CD4-positive, alpha-beta memory T cell (primary cell): ENCODE data around the gene RSPO4. TPM values are rescaled to one million over a fixed set of nuclear protein-coding genes. Genes with fewer than 3 reads are reported as not detected.
A peak's percentile ranks its signal among the peaks of the same experiment; 100 is the strongest.

Experiments
- CTCF ChIA-PET: fragments of 350-600 bp; sonication (Branson Sonifier 250); formaldehyde crosslinking; loops from one replicate; lab custom pipeline; 2021; ENCODE audit warnings: inconsistent platforms; ENCODE audit not compliant: partially characterized antibody; lab: Charles Lee
- POLR2A ChIA-PET: fragments of 350-600 bp; sonication (Branson Sonifier 250); formaldehyde crosslinking; loops from one replicate; lab custom pipeline; 2021; ENCODE audit not compliant: partially characterized antibody; lab: Charles Lee
- DNase-seq, 5 donors: peaks; one replicate each; pipeline versions ENCODE4 v3.0.0 to v3.0.0-alpha.2; 2020 to 2022; ENCODE audit warnings: mixed read lengths in 1 of 5
- H3K27ac ChIP-seq: one replicate; pipeline ENCODE4 v1.7.0; 2013; ENCODE audit warnings: low read depth, low read length
- H3K27me3 ChIP-seq: 2 replicates; pipeline ENCODE4 v1.7.0; 2013; ENCODE audit warnings: mild to moderate bottlenecking, low read length, moderate library complexity; ENCODE audit not compliant: insufficient read depth
- H3K36me3 ChIP-seq: 2 replicates; pipeline ENCODE4 v1.7.0; 2013; ENCODE audit warnings: mild to moderate bottlenecking, low read length, moderate library complexity; ENCODE audit not compliant: insufficient read depth
- H3K4me1 ChIP-seq: 2 replicates; pipeline ENCODE4 v1.7.0; 2013; ENCODE audit warnings: mild to moderate bottlenecking, low read length, moderate library complexity; ENCODE audit not compliant: insufficient read depth
- H3K4me3 ChIP-seq, 2 donors: one replicate each; pipeline ENCODE4 v1.7.0; 2013; ENCODE audit warnings: low read length in 2 of 2, mild to moderate bottlenecking in 1 of 2
- H3K9me3 ChIP-seq, 2 donors: one replicate each; pipeline ENCODE4 v1.7.0; 2013; ENCODE audit warnings: low read length in 2 of 2, control low read depth in 1 of 2; ENCODE audit not compliant: control insufficient read depth in 1 of 2
- H3K27ac Mint-ChIP-seq, 7 donors: one replicate each; pipeline ENCODE4 v1.8.0; 2020 to 2021; ENCODE audit warnings: mixed read lengths in 7 of 7, mild to moderate bottlenecking in 6 of 7, inconsistent platforms in 3 of 7, moderate library complexity in 3 of 7
- H3K27me3 Mint-ChIP-seq, 2 donors: one replicate each; pipeline ENCODE4 v1.8.0; 2020 to 2021; ENCODE audit warnings: mixed read lengths in 2 of 2
- H3K36me3 Mint-ChIP-seq, 2 donors: one replicate each; pipeline ENCODE4 v1.8.0; 2020 to 2021; ENCODE audit warnings: mixed read lengths in 2 of 2, inconsistent platforms in 1 of 2, mild to moderate bottlenecking in 1 of 2
- H3K4me1 Mint-ChIP-seq, 4 donors: one replicate each; pipeline ENCODE4 v1.8.0; 2020 to 2021; ENCODE audit warnings: mixed read lengths in 4 of 4, mild to moderate bottlenecking in 1 of 4
- H3K4me3 Mint-ChIP-seq, 8 donors: one replicate each; pipeline ENCODE4 v1.8.0; 2020 to 2021; ENCODE audit warnings: mixed read lengths in 8 of 8, mild to moderate bottlenecking in 7 of 8, moderate library complexity in 6 of 8, inconsistent platforms in 3 of 8
- H3K9me3 Mint-ChIP-seq, 8 donors: one replicate each; pipeline ENCODE4 v1.8.0; 2020 to 2021; ENCODE audit warnings: mixed read lengths in 8 of 8, mild to moderate bottlenecking in 5 of 8, inconsistent platforms in 3 of 8, moderate library complexity in 1 of 8
- intact Hi-C: fragments of 100-400 bp; cut with micrococcal nuclease; formaldehyde crosslinking; loops from one replicate; pipeline ENCODE4 v1.15.1; 2023
- polyA plus RNA-seq, 2 donors: library from polyadenylated mRNA; unstranded; fragments of 300-500 nt; fragmentation: Illumina TruSeq; gene quantifications; one replicate each; pipeline ENCODE4 v1.2.3, GENCODE V29; 2021
- total RNA-seq, 2 experiments: library from RNA; stranded (reverse); gene quantifications; one replicate each; pipeline ENCODE4 v1.2.3, GENCODE V29; 2021

Gene RSPO4
- total and polyA plus RNA-seq, 4 experiments from 2014 or later = 0.11 to 0.38 TPM; not detected in 2

DNA sequence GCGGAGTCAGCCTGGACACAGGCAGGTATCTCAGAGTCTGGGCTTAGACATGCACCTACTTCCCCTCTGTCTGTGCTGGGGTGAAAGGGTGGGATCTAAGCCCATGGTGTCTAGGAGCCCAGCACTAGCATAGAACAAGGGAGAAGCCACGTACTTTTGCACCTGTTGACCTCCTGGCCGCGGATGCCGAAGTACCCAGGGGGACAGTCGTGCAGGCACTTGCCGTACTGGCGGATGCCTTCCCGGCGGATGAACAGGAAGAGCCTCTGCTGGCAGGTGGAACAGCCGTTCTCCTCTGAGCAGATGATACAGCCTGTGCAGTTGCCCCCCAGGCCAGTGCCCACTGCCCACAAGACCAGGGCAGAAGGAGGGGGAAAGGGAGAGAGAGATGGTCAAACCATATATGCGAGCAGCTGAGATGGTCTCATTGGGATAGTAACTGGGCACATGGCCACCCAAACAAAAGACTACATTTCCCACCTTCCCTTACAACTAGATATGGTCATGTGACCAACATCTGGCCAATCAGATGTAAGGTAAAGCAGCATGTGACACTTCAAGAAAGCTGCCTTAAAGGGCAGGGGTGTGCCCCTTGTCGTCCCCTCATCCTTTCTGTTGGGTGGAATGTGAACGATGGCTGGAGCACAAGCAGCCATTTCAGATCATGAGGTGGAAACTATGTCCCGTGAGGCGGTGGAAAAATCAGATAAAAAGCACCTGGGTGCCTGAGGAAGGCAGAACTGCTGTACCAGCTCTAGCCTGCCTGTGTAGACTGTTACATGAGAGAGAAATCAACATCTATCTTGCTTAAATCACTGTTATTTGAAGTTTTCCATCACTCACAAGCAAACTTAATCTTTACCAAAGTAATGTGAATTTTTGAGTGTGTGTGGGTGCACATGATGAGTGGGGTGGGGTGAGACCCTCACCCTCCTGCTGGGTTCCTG is 34.0 kb downstream of the RSPO4 start:
- Histone ChIP-seq H3K9me3 (no peaks in the 10 kb centered on the region), H3K4me1 (no peaks in the 10 kb centered on the region), H3K27me3 (no peaks in the 10 kb centered on the region), H3K36me3 (no peaks in the 10 kb centered on the region), H3K4me3 (no peak overlapping the region), H3K27ac (no peak overlapping the region)
- ChIA-PET CTCF (interaction anchor here (1.5 kb wide), 1 partner anchor 153 kb away, joined by 3 read pairs; no protein-coding TSS in a partner anchor), POLR2A (no interaction called here)
- Mint-ChIP-seq H3K27me3 (peaks cover 4 to 17% of the 10 kb centered on the region in 2 donors), H3K36me3 (no peaks in the 10 kb centered on the region), H3K4me1 (no peaks in the 10 kb centered on the region), H3K27ac (no peak overlapping the region), H3K4me3 (no peak overlapping the region), H3K9me3 (no peaks in the 10 kb centered on the region)
- intact Hi-C loops = no loop called here
- peak in 1 of 5 donors; percentile 8 for DNase-seq

DNA sequence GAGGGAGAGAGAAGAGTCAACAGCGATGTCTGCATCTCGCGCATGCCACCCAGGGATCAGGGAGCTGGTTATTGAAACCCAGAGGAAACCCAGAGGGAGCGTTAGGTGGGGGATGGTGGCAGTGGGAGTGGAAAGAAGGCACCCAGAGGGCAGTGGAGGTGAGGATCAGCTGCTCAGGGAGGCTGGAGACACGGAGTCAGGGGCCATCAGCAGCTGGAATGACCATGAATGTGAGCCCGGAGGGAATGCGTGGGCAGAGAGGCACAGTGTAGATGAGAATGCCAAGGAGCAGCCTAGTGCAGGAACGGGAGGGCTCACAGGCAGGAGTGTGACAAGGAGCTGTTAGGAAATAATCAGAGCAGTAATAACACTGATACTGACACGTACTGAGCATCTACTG is 36.2 kb downstream of the RSPO4 start:
- H3K9me3 ChIP-seq = no peaks in the 10 kb centered on the region
- Mint-ChIP-seq H3K27ac (no peak overlapping the region), H3K36me3 (no peaks in the 10 kb centered on the region), H3K4me3 (no peak overlapping the region), H3K9me3 (no peaks in the 10 kb centered on the region), H3K27me3 (peaks cover 4 to 27% of the 10 kb centered on the region in 2 donors), H3K4me1 (no peaks in the 10 kb centered on the region)
- intact Hi-C loops = no loop called here
- ChIA-PET CTCF (interaction anchor here (1.4 to 1.5 kb wide), 2 partner anchors 10 to 150 kb away, joined by 4 to 7 read pairs; no protein-coding TSS in a partner anchor), POLR2A (no interaction called here)
- H3K27ac ChIP-seq = no peak overlapping the region
- H3K4me3 ChIP-seq = no peak overlapping the region
- H3K36me3 ChIP-seq = no peaks in the 10 kb centered on the region
- no peaks in the 10 kb centered on the region for H3K27me3 ChIP-seq
- H3K4me1 ChIP-seq = no peaks in the 10 kb centered on the region
- no peak for DNase-seq

DNA sequence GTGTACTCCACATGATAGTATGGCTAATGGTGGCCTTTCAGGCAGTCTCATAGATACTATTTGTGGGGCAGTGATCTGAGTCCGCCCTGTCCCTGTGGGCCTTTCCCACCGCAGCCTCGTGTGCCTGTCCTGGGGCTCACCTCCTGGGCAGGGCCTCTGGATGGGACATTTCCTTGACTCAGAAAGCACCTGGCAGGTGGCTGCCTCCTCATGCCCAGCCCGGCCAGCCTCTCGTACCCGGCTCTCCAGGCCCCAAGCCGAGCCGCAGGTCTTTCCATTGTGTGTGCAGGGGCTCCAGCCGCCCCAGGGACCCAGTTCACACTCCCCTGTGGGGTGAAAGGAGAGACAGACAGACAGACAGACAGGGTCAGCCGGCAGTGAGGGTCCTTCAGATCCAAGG is 38.3 kb downstream of the RSPO4 start:
- no peaks in the 10 kb centered on the region for H3K36me3 ChIP-seq
- H3K4me1 Mint-ChIP-seq = no peaks in the 10 kb centered on the region
- no peak overlapping the region for H3K27ac Mint-ChIP-seq
- no peaks in the 10 kb centered on the region for H3K9me3 ChIP-seq
- no peak overlapping the region for H3K27ac ChIP-seq
- H3K4me3 Mint-ChIP-seq = no peak overlapping the region
- CTCF ChIA-PET = interaction anchor here (1.2 kb wide), 1 partner anchor 8 kb away, joined by 3 read pairs; no protein-coding TSS in a partner anchor
- H3K27me3 Mint-ChIP-seq = peaks cover 6 to 34% of the 10 kb centered on the region in 2 donors
- DNase-seq = no peak
- intact Hi-C loops = no loop called here
- no peaks in the 10 kb centered on the region for H3K27me3 ChIP-seq
- POLR2A ChIA-PET = no interaction called here
- no peak overlapping the region for H3K4me3 ChIP-seq
- H3K36me3 Mint-ChIP-seq = no peaks in the 10 kb centered on the region
- no peaks in the 10 kb centered on the region for H3K9me3 Mint-ChIP-seq
- H3K4me1 ChIP-seq = no peaks in the 10 kb centered on the region

DNA sequence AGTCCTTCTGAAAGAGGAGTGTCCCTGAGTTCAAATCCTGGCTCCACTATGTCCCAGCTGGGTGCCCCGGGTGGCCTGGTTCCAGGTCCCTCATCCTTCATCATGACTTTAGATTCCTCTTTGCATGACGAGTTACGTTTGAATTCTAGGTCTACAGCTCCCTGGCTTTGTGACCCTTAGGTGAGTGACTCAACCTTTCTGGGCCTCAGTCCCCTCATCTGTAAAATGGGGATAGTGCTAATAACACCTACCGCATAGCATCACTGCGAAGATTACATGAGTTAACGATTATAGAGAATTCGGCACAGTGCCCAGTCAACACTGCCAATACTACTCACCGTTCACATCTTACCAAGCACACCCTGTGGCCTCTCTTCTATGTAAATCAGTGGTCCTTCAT is 39.4 kb downstream of the RSPO4 start:
- Mint-ChIP-seq H3K36me3 (no peaks in the 10 kb centered on the region), H3K27ac (no peak overlapping the region), H3K27me3 (peaks cover 9 to 34% of the 10 kb centered on the region in 2 donors), H3K4me3 (no peak overlapping the region), H3K4me1 (no peaks in the 10 kb centered on the region), H3K9me3 (no peaks in the 10 kb centered on the region)
- H3K4me1 ChIP-seq = no peaks in the 10 kb centered on the region
- CTCF ChIA-PET = interaction anchor here (10.8 kb wide), 1 partner anchor 146 kb away, joined by 239 read pairs; no protein-coding TSS in a partner anchor
- POLR2A ChIA-PET = no interaction called here
- no peaks in the 10 kb centered on the region for H3K9me3 ChIP-seq
- no peaks in the 10 kb centered on the region for H3K27me3 ChIP-seq
- no peak overlapping the region for H3K4me3 ChIP-seq
- no peak overlapping the region for H3K27ac ChIP-seq
- DNase-seq = no peak
- no peaks in the 10 kb centered on the region for H3K36me3 ChIP-seq
- intact Hi-C loops = no loop called here

DNA sequence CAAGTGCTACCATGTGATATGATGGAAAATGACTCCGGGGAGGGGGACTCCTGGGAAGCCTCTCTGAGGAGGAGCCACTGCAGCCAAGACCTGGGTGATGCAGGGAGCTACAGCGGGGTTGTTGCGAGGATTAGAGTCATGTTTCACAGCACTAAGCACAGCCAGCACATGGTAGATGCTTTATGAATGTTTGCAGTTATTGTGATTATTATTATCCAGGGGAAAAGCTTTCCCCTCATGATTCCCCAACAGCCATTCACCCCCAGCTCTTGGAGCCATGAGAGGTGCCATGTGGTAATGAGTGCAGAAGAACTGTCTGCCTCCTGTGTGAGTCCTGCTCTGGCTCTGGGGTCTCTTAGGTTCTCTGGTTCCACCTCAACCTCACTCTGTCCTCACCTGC is 39.9 kb downstream of the RSPO4 start:
- POLR2A ChIA-PET = no interaction called here
- no peak for DNase-seq
- CTCF ChIA-PET = interaction anchor here (0.8 to 10.8 kb wide), 2 partner anchors 10 to 145 kb away, joined by 3 to 239 read pairs; no protein-coding TSS in a partner anchor
- no peak overlapping the region for H3K27ac Mint-ChIP-seq
- Histone ChIP-seq H3K27ac (no peak overlapping the region), H3K4me1 (no peaks in the 10 kb centered on the region), H3K9me3 (no peaks in the 10 kb centered on the region), H3K36me3 (no peaks in the 10 kb centered on the region), H3K27me3 (no peaks in the 10 kb centered on the region), H3K4me3 (no peak overlapping the region)
- H3K9me3 Mint-ChIP-seq = no peaks in the 10 kb centered on the region
- H3K4me3 Mint-ChIP-seq = no peak overlapping the region
- H3K27me3 Mint-ChIP-seq = peaks cover 11 to 34% of the 10 kb centered on the region in 2 donors
- intact Hi-C loops = no loop called here
- H3K4me1 Mint-ChIP-seq = no peaks in the 10 kb centered on the region
- H3K36me3 Mint-ChIP-seq = no peaks in the 10 kb centered on the region

DNA sequence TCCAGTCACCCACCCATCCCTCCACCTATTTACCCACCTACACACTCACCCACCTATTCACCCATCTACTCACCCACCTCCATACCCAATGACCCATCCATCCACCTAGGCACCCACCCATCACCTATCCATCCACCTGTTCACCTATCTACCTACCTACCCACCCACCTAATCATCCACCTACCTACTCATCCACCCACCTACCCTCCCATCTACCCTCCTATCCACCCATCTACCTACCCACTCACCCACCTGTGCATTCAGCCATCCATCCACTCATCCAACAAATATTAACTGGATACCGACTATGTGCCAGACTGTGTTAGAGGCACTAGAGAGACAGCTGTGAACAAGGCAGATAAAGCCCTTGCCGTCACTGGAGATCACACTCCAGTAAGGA is 40.3 kb downstream of the RSPO4 start:
- no peak for DNase-seq
- Histone ChIP-seq H3K27ac (no peak overlapping the region), H3K27me3 (no peaks in the 10 kb centered on the region), H3K36me3 (no peaks in the 10 kb centered on the region), H3K9me3 (no peaks in the 10 kb centered on the region), H3K4me1 (no peaks in the 10 kb centered on the region), H3K4me3 (no peak overlapping the region)
- H3K4me3 Mint-ChIP-seq = no peak overlapping the region
- no peaks in the 10 kb centered on the region for H3K9me3 Mint-ChIP-seq
- H3K36me3 Mint-ChIP-seq = no peaks in the 10 kb centered on the region
- CTCF ChIA-PET = interaction anchor here (0.8 to 10.8 kb wide), 2 partner anchors 10 to 145 kb away, joined by 3 to 239 read pairs; no protein-coding TSS in a partner anchor
- no peak overlapping the region for H3K27ac Mint-ChIP-seq
- no peaks in the 10 kb centered on the region for H3K4me1 Mint-ChIP-seq
- peaks cover 11 to 34% of the 10 kb centered on the region in 2 donors for H3K27me3 Mint-ChIP-seq
- POLR2A ChIA-PET = no interaction called here
- intact Hi-C loops = no loop called here

DNA sequence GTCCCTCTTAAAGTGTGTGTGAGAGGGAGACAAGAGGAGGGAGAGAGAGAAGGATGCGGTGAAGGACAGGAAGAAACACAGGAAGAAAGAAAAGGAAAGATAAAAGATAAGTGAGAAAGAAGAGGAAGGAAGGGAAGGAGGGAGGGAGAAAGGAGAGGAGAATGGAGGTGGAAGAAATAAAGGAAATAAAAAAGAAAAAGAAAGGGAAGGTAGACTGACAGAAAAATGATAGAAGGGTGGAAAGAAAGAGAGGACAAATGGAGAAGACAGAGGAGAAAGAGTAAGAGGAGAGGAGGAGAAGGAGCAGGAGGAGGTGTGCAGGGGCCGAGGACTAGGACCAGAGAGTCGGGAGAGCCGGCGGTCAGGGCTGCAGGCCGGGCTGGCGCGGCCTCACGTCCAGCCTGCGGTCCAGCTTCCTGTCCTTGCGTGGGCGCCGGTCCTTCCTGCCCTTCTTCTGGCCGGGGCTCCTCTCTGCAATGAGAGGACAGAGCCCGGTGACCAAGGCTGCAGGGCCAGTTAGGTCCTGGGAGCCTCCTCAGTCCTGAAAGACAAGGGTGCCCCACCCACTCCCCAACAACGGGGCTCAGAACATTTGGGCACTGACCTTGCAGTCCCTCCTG is 42.0 kb downstream of the RSPO4 start:
- Mint-ChIP-seq H3K4me1 (peaks cover 0 to 3% (median 1%) of the 10 kb centered on the region in 4 donors), H3K27me3 (peaks cover 15 to 36% of the 10 kb centered on the region in 2 donors)
- H3K27me3 ChIP-seq = peaks cover 3% of the 10 kb centered on the region

More for the DNA sequence above, 42.0 kb downstream of the RSPO4 start:
- intact Hi-C loops = loop anchor here (5.0 kb wide), 1 partner anchor 252 kb away; no protein-coding TSS in a partner anchor
- no peak for DNase-seq
- POLR2A ChIA-PET = no interaction called here
- Histone ChIP-seq H3K9me3 (no peaks in the 10 kb centered on the region), H3K36me3 (no peaks in the 10 kb centered on the region), H3K4me3 (no peak overlapping the region), H3K4me1 (no peaks in the 10 kb centered on the region), H3K27ac (no peak overlapping the region)
- CTCF ChIA-PET = interaction anchor here (10.8 kb wide), 1 partner anchor 143 kb away, joined by 239 read pairs; no protein-coding TSS in a partner anchor
- H3K36me3 Mint-ChIP-seq = no peaks in the 10 kb centered on the region
- no peak overlapping the region for H3K27ac Mint-ChIP-seq
- no peaks in the 10 kb centered on the region for H3K9me3 Mint-ChIP-seq
- no peak overlapping the region for H3K4me3 Mint-ChIP-seq
